Activated naive CD4-positive, alpha-beta T cell (primary cell): Measurements from ENCODE around the gene DHCR7.
"Not testable (repeated sequence)": the region's sequence is repeated elsewhere in the genome, so short reads cannot be mapped to it uniquely, and the experiment has no call there.

ENCODE experiments used
- DNase-seq, 4 experiments: peaks; one replicate each; lab custom pipeline; 2025; lab: John Stamatoyannopoulos, UW

Gene DHCR7

GRCh38 chr11:71437879-71438278 lies 10.3 kb downstream of the DHCR7 start:
- DNase-seq = no peak

- DNase-seq = no peak
These were observed 10.8 kb downstream of the DHCR7 start for GRCh38 chr11:71437399-71437798.

- DNase-seq = no peak
These were observed 11.3 kb downstream of the DHCR7 start for GRCh38 chr11:71436861-71437260.

- DNase-seq = no peak
These were observed 12.8 kb downstream of the DHCR7 start for GRCh38 chr11:71435278-71435951.

GRCh38 chr11:71434576-71435130 lies 13.5 kb downstream of the DHCR7 start:
- no peak for DNase-seq

- DNase-seq = no peak
These were observed 14.3 kb downstream of the DHCR7 start for GRCh38 chr11:71433648-71434450.

- DNase-seq = no peak
These were observed 15.2 kb downstream of the DHCR7 start for GRCh38 chr11:71432761-71433647.

- no peak for DNase-seq
These were observed 16.9 kb downstream of the DHCR7 start for GRCh38 chr11:71431271-71431670.

GRCh38 chr11:71430166-71430565 lies 18.0 kb downstream of the DHCR7 start:
- DNase-seq = no peak

- no peak for DNase-seq
These were observed 18.5 kb downstream of the DHCR7 start for GRCh38 chr11:71429701-71430100.

- no peak for DNase-seq
These were observed 19.2 kb downstream of the DHCR7 start for GRCh38 chr11:71428861-71429435.

GRCh38 chr11:71426413-71426812 lies 21.8 kb downstream of the DHCR7 start:
- DNase-seq = no peak

- DNase-seq = no peak
These were observed 22.3 kb downstream of the DHCR7 start for GRCh38 chr11:71425860-71426259.

- DNase-seq = no peak
These were observed 22.8 kb downstream of the DHCR7 start for GRCh38 chr11:71425409-71425808.

GRCh38 chr11:71423181-71423790 lies 24.9 kb downstream of the DHCR7 start:
- no peak for DNase-seq

GRCh38 chr11:71422318-71422717 lies 25.9 kb downstream of the DHCR7 start:
- DNase-seq = not testable (repeated sequence)

- no peak for DNase-seq
These were observed 26.7 kb downstream of the DHCR7 start for GRCh38 chr11:71421392-71421950.

- DNase-seq = no peak
These were observed 27.5 kb downstream of the DHCR7 start for GRCh38 chr11:71420455-71421241.

GRCh38 chr11:71418643-71419042 lies 29.6 kb downstream of the DHCR7 start:
- DNase-seq = no peak

GRCh38 chr11:71414645-71415044 lies 33.5 kb downstream of the DHCR7 start:
- no peak for DNase-seq
